BLaER1 treated with 17β-estradiol and CSF1 and Interleukin-3, amounts not matched to agents 10 nM and 100 nM (cell line): ENCODE data around the gene PTX3.

Experiments
- H3K27ac ChIP-seq, 11 experiments: shearing (Covaris generic); formaldehyde crosslinking; 2 replicates each; pipeline ENCODE4 v1.8.1; 2022
- H3K27me3 ChIP-seq, 11 experiments: shearing (Covaris generic); formaldehyde crosslinking; 2 replicates each; pipeline ENCODE4 v1.8.1; 2022
- H3K36me3 ChIP-seq, 11 experiments: shearing (Covaris generic); formaldehyde crosslinking; 2 replicates each; pipeline ENCODE4 v1.8.1; 2022
- H3K4me1 ChIP-seq, 10 experiments: shearing (Covaris generic); formaldehyde crosslinking; 2 replicates each; pipeline ENCODE4 v1.8.1; 2022
- H3K4me2 ChIP-seq, 11 experiments: shearing (Covaris generic); formaldehyde crosslinking; 2 replicates each; pipeline ENCODE4 v1.8.1; 2022
- H3K4me3 ChIP-seq, 10 experiments: shearing (Covaris generic); formaldehyde crosslinking; 2 replicates each; pipeline ENCODE4 v1.8.1; 2022
- H3K9ac ChIP-seq, 11 experiments: shearing (Covaris generic); formaldehyde crosslinking; 2 replicates each; pipeline ENCODE4 v1.8.1; 2022
- H3K9me3 ChIP-seq, 11 experiments: shearing (Covaris generic); formaldehyde crosslinking; replicated peaks in 1 of 11; 2 replicates each; pipeline ENCODE4 v1.8.1; 2022
- H4K20me1 ChIP-seq, 11 experiments: shearing (Covaris generic); formaldehyde crosslinking; 2 replicates each; pipeline ENCODE4 v1.8.1; 2022
- Cebpa-rat ChIP-seq, 11 experiments: shearing (Covaris generic); IDR thresholded peaks; 2 replicates each; pipeline ENCODE4 v1.8.1; 2022

Gene PTX3

GRCh38 chr3:157438194-157438730 is 1.6 kb downstream of the PTX3 start:
- H3K9me3 ChIP-seq = peaks cover 15 to 65% (median 20%) of the 10 kb centered on the region in 11 experiments
- no peak for TF ChIP-seq Cebpa-rat (IDR thresholded peaks at IDR 0.05)
- peaks cover 0 to 94% (median 6%) of the 10 kb centered on the region in 10 experiments; a peak in 9 of 20 replicates for H3K4me1 ChIP-seq
- peak overlapping the region in 4 of 11 experiments; percentile 45 to 90 (median 68); a peak in 6 of 22 replicates for H3K4me2 ChIP-seq
- peak overlapping the region in 4 of 11 experiments; percentile 55 to 87 (median 78); a peak in 8 of 22 replicates for H3K27ac ChIP-seq
- H3K27me3 ChIP-seq = no peaks in the 10 kb centered on the region
- peak overlapping the region in 3 of 11 experiments; percentile 76 to 83 (median 82); a peak in 6 of 22 replicates for H3K9ac ChIP-seq
- H3K4me3 ChIP-seq = peak overlapping the region in 5 of 10 experiments; percentile 32 to 85 (median 65); a peak in 8 of 20 replicates
- peaks cover 0 to 64% (median 11%) of the 10 kb centered on the region in 11 experiments; a peak in 11 of 22 replicates for H3K36me3 ChIP-seq
- peaks cover 0 to 49% (median 0%) of the 10 kb centered on the region in 11 experiments; a peak in 5 of 22 replicates for H4K20me1 ChIP-seq

GRCh38 chr3:157441102-157441624 is 4.5 kb downstream of the PTX3 start:
- Histone ChIP-seq H3K36me3 (peaks cover 0 to 69% (median 11%) of the 10 kb centered on the region in 11 experiments; a peak in 11 of 22 replicates), H3K4me1 (peaks cover 0 to 93% (median 4%) of the 10 kb centered on the region in 10 experiments; a peak in 9 of 20 replicates), H3K4me3 (peak overlapping the region in 3 of 10 experiments; percentile 65 to 85 (median 70); a peak in 6 of 20 replicates), H3K27me3 (no peaks in the 10 kb centered on the region), H3K9me3 (peaks cover 15 to 46% (median 20%) of the 10 kb centered on the region in 11 experiments), H3K27ac (no peak overlapping the region), H3K9ac (0 out of 22 replicates have a peak overlapping the region, but pooled peaks of 2 of the 11 experiments have one; percentile 4 to 36), H4K20me1 (peaks cover 0 to 49% (median 0%) of the 10 kb centered on the region in 11 experiments; a peak in 5 of 22 replicates), H3K4me2 (peak overlapping the region in 3 of 11 experiments; percentile 56 to 90 (median 80); a peak in 6 of 22 replicates)
- TF ChIP-seq Cebpa-rat (IDR thresholded peaks at IDR 0.05) = no peak

GRCh38 chr3:157442729-157443128 is 6.1 kb downstream of the PTX3 start:
- H3K9me3 ChIP-seq = peaks cover 8 to 30% (median 9%) of the 10 kb centered on the region in 11 experiments
- H3K27me3 ChIP-seq = no peaks in the 10 kb centered on the region
- peak overlapping the region in 3 of 11 experiments; percentile 41 to 90 (median 80); a peak in 6 of 22 replicates for H3K4me2 ChIP-seq
- H4K20me1 ChIP-seq = peaks cover 0 to 49% (median 0%) of the 10 kb centered on the region in 11 experiments; a peak in 5 of 22 replicates
- 0 out of 20 replicates have a peak overlapping the region, but pooled peaks of 1 of the 10 experiments have one; percentile 11 for H3K4me3 ChIP-seq
- H3K27ac ChIP-seq = peak overlapping the region in 2 of 11 experiments; percentile 7 to 26; a peak in 1 of 22 replicates
- 0 out of 22 replicates have a peak overlapping the region, but pooled peaks of 1 of the 11 experiments have one; percentile 16 for H3K9ac ChIP-seq
- H3K36me3 ChIP-seq = peaks cover 0 to 58% (median 8%) of the 10 kb centered on the region in 11 experiments; a peak in 11 of 22 replicates
- H3K4me1 ChIP-seq = peaks cover 0 to 94% (median 0%) of the 10 kb centered on the region in 10 experiments; a peak in 7 of 20 replicates
- no peak for TF ChIP-seq Cebpa-rat (IDR thresholded peaks at IDR 0.05)

GRCh38 chr3:157443905-157444796 is 7.5 kb downstream of the PTX3 start:
- Histone ChIP-seq H3K4me2 (peak overlapping the region in 3 of 11 experiments; percentile 20 to 63 (median 33); a peak in 3 of 22 replicates), H3K9me3 (peaks cover 6 to 30% (median 9%) of the 10 kb centered on the region in 11 experiments; a peak in 18 of 22 replicates), H3K4me3 (no peak overlapping the region), H3K4me1 (peaks cover 0 to 83% (median 0%) of the 10 kb centered on the region in 10 experiments; a peak in 7 of 20 replicates), H3K27me3 (no peaks in the 10 kb centered on the region), H4K20me1 (peaks cover 0 to 36% (median 0%) of the 10 kb centered on the region in 11 experiments; a peak in 5 of 22 replicates), H3K36me3 (peaks cover 0 to 52% (median 0%) of the 10 kb centered on the region in 11 experiments; a peak in 6 of 22 replicates), H3K27ac (peak overlapping the region in 4 of 11 experiments; percentile 15 to 71 (median 40); a peak in 5 of 22 replicates), H3K9ac (0 out of 22 replicates have a peak overlapping the region, but pooled peaks of 2 of the 11 experiments have one; percentile 5 to 44)
- no peak for TF ChIP-seq Cebpa-rat (IDR thresholded peaks at IDR 0.05)

GRCh38 chr3:157444797-157445184 is 8.1 kb downstream of the PTX3 start:
- Histone ChIP-seq H3K4me3 (no peak overlapping the region), H3K27ac (peak overlapping the region in 3 of 11 experiments; percentile 39 to 71 (median 53); a peak in 5 of 22 replicates), H3K36me3 (peaks cover 0 to 46% (median 0%) of the 10 kb centered on the region in 11 experiments; a peak in 6 of 22 replicates), H3K9me3 (peaks cover 6 to 26% (median 12%) of the 10 kb centered on the region in 11 experiments; a peak in 18 of 22 replicates), H3K9ac (no peak overlapping the region), H4K20me1 (peaks cover 0 to 31% (median 0%) of the 10 kb centered on the region in 11 experiments; a peak in 5 of 22 replicates), H3K4me2 (peak overlapping the region in 3 of 11 experiments; percentile 52 to 68 (median 63); a peak in 5 of 22 replicates), H3K4me1 (peaks cover 0 to 77% (median 0%) of the 10 kb centered on the region in 10 experiments; a peak in 7 of 20 replicates), H3K27me3 (no peaks in the 10 kb centered on the region)
- no peak for TF ChIP-seq Cebpa-rat (IDR thresholded peaks at IDR 0.05)

- Histone ChIP-seq H3K27ac (peak overlapping the region in 4 of 11 experiments; percentile 3 to 71 (median 46); a peak in 6 of 22 replicates), H3K4me3 (no peak overlapping the region), H3K36me3 (peaks cover 0 to 35% (median 0%) of the 10 kb centered on the region in 11 experiments; a peak in 6 of 22 replicates), H3K4me2 (peak overlapping the region in 4 of 11 experiments; percentile 27 to 68 (median 58); a peak in 7 of 22 replicates), H3K27me3 (no peaks in the 10 kb centered on the region), H3K4me1 (peaks cover 0 to 70% (median 0%) of the 10 kb centered on the region in 10 experiments; a peak in 7 of 20 replicates), H4K20me1 (peaks cover 0 to 20% (median 0%) of the 10 kb centered on the region in 11 experiments; a peak in 4 of 22 replicates), H3K9me3 (peaks cover 6 to 19% (median 12%) of the 10 kb centered on the region in 11 experiments; a peak in 18 of 22 replicates), H3K9ac (peak overlapping the region in 1 of 11 experiments; percentile 15; a peak in 1 of 22 replicates)
- peak in 4 of 11 experiments; percentile 58 to 87 (median 66); a peak in 7 of 22 replicates for TF ChIP-seq Cebpa-rat (IDR thresholded peaks at IDR 0.05)
Observed at GRCh38 chr3:157445857-157446256, 9.2 kb downstream of the PTX3 start.

- H3K9ac ChIP-seq = 0 out of 22 replicates have a peak overlapping the region, but pooled peaks of 1 of the 11 experiments have one; percentile 9
- H4K20me1 ChIP-seq = peaks cover 0 to 7% (median 0%) of the 10 kb centered on the region in 11 experiments; a peak in 3 of 22 replicates
- no peaks in the 10 kb centered on the region for H3K27me3 ChIP-seq
- H3K4me1 ChIP-seq = peaks cover 0 to 69% (median 2%) of the 10 kb centered on the region in 10 experiments; a peak in 9 of 20 replicates
- peak overlapping the region in 3 of 11 experiments; percentile 32 to 71 (median 39); a peak in 4 of 22 replicates for H3K27ac ChIP-seq
- peaks cover 6 to 17% (median 12%) of the 10 kb centered on the region in 11 experiments; a peak in 18 of 22 replicates for H3K9me3 ChIP-seq
- peak overlapping the region in 3 of 11 experiments; percentile 5 to 63 (median 22); a peak in 4 of 22 replicates for H3K4me2 ChIP-seq
- no peak for TF ChIP-seq Cebpa-rat (IDR thresholded peaks at IDR 0.05)
- no peak overlapping the region for H3K4me3 ChIP-seq
- H3K36me3 ChIP-seq = peaks cover 0 to 22% (median 0%) of the 10 kb centered on the region in 11 experiments; a peak in 6 of 22 replicates
Observed at GRCh38 chr3:157447026-157447694, 10.5 kb downstream of the PTX3 start.
